ENCODE measurements around the gene DCHS1. TPM values are rescaled to one million over a fixed set of nuclear protein-coding genes. Genes with fewer than 3 reads are reported as not detected.
"Not testable (repeated sequence)": the region's sequence is repeated elsewhere in the genome, so short reads cannot be mapped to it uniquely, and the experiment has no call there.

The DCHS1 gene
- polyA plus RNA-seq, 2 of the 4 experiments (the other 2 are of a cell fraction), result 0.06 TPM

DNA sequence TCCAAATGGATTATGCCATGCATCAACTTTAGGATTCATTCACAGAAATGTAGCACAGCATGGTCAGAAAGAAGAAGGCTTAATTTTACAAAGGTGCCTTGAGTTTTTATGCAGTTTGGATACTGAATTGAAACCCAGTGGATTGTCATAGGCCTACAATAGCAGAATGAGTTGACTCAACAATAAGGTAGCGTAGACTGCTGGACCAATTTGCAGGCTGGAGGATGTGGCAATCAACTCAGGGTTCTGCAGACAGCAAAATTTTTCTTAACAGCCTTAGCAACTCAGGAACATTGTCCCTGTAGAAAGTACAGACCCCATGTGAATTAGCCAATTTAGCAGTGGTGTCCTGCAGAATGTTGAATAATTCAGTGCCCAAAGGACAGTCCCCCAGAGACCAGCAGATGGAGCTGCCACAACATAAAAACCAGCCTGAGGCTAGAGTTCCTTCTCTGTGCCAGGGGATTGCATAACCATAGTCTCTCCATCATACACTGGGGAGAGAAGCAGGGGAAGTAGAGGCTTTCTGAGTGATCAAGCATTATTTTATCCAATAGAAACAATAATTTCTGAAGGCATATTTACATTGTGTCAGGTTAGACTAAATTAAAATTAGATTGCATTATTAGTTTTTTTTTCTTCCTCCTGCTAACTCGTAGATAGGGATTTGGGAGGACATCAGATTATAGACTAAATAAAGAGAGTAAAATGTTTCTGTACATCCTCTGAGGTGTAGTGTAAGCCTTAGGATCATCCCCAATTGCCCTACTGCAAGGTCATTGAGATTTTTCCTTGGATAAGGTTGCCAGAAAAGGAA lies 47.8 kb upstream of the DCHS1 start (continued):
- TF ChIP-seq RCOR1 (IDR thresholded peaks at IDR 0.05; ENCODE audit: low read depth, low read length) (no peak), PHF8 (IDR thresholded peaks at IDR 0.05; ENCODE audit: borderline replicate concordance, low read depth) (no peak), SMC3 (IDR thresholded peaks at IDR 0.05) (peak; percentile 16; the same call in 1 of the 3 replicates), TP53 (CRISPR knock-in tag; IDR thresholded peaks at IDR 0.05) (no peak), NFE2L2 (conservative IDR thresholded peaks at IDR 0.05; ENCODE audit: low read length) (no peak), FOXS1 (CRISPR knock-in tag; IDR thresholded peaks at IDR 0.05) (no peak), ZFP36 (IDR thresholded peaks at IDR 0.05; ENCODE audit: borderline replicate concordance, partially characterized antibody) (no peak), CHD2 (IDR thresholded peaks at IDR 0.05; ENCODE audit: low read length, partially characterized antibody) (no peak), RFX5 (IDR thresholded peaks at IDR 0.05) (no peak), HEYL (CRISPR knock-in tag; IDR thresholded peaks at IDR 0.05) (no peak)
- TF ChIP-seq, protein P1, sequence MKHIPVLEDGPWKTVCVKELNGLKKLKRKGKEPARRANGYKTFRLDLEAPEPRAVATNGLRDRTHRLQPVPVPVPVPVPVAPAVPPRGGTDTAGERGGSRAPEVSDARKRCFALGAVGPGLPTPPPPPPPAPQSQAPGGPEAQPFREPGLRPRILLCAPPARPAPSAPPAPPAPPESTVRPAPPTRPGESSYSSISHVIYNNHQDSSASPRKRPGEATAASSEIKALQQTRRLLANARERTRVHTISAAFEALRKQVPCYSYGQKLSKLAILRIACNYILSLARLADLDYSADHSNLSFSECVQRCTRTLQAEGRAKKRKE (CRISPR knock-in tag; IDR thresholded peaks at IDR 0.05; ENCODE audit: low read depth), result no peak

GRCh38 chr11:6701955-6702354 lies 46.3 kb upstream of the DCHS1 start:
- ATAC-seq; H3K4me1 ChIP-seq; H3K4me2 ChIP-seq; DNase-seq (ENCODE audit: low read depth in 1 of 2, low spot score in 1 of 2); FAIRE-seq; H3K9me3 ChIP-seq; POLR2A ChIA-PET; H3K27ac ChIP-seq; H3K4me3 ChIP-seq: not testable (repeated sequence)
- CTCF ChIA-PET, result interaction anchor here (1.0 to 1.2 kb wide), 4 partner anchors 20 to 339 kb away, joined by 3 to 5 read pairs (median 4); no protein-coding TSS in a partner anchor
- WGBS (ENCODE audit: missing lambda C conversion rate), result 45% methylated on average over 3 of the region's 3 CpGs

DNA sequence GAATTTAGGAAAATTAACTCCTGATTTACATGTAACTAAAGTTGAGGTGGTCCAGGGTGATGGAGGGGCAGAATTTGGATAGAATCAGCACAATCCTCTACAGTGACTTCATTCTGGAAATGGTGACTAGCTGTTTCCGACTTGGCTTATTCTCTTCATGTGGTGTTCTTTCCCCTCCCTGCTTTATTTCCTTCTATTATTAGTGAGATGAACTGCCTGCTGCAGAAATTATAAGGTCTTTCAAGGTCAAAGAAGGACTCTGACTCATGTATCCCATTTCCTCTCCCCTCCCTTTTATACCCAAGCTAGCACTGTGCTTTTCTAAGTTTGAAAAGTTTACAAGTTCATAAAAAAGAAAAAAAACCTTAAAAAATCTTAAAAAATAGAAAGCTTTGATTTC lies 39.8 kb upstream of the DCHS1 start:
- ATAC-seq, result no peak
- Histone ChIP-seq H3K9me3 (no peaks in the 10 kb centered on the region), H3K27ac (no peak overlapping the region), H3K4me3 (no peak overlapping the region), H3K4me2 (no peak overlapping the region), H3K4me1 (no peaks in the 10 kb centered on the region)
- TF ChIP-seq EP300 (IDR thresholded peaks at IDR 0.05) (no peak), JUNB (IDR thresholded peaks at IDR 0.05) (no peak), BHLHE40 (IDR thresholded peaks at IDR 0.05; ENCODE audit: low read depth, low read length) (no peak), RAD21 (conservative IDR thresholded peaks at IDR 0.05 in 1 of 2, IDR thresholded peaks at IDR 0.05 in 1 of 2) (no peak), TP53 (CRISPR knock-in tag; IDR thresholded peaks at IDR 0.05) (no peak), E2F6 (IDR thresholded peaks at IDR 0.05; ENCODE audit: borderline replicate concordance, low read depth) (no peak), MYC (IDR thresholded peaks at IDR 0.05; ENCODE audit: borderline replicate concordance, low read length) (no peak), ESRRA (IDR thresholded peaks at IDR 0.05; ENCODE audit: borderline replicate concordance, low read length) (no peak), POLR2AphosphoS2 (conservative IDR thresholded peaks at IDR 0.05; ENCODE audit: low read length) (no peak), POLR2A (IDR thresholded peaks at IDR 0.05; ENCODE audit: low read length) (no peak), ZNF302 (CRISPR knock-in tag; IDR thresholded peaks at IDR 0.05) (no peak), HEYL (CRISPR knock-in tag; IDR thresholded peaks at IDR 0.05) (no peak), CHD2 (IDR thresholded peaks at IDR 0.05; ENCODE audit: low read length, partially characterized antibody) (no peak), EHF (CRISPR knock-in tag; IDR thresholded peaks at IDR 0.05) (no peak), CHD4 (IDR thresholded peaks at IDR 0.05; ENCODE audit: borderline replicate concordance) (no peak), ELK1 (IDR thresholded peaks at IDR 0.05; ENCODE audit: low read depth, low read length) (no peak), RCOR1 (IDR thresholded peaks at IDR 0.05; ENCODE audit: low read depth, low read length) (no peak)
- TF ChIP-seq, protein P2, sequence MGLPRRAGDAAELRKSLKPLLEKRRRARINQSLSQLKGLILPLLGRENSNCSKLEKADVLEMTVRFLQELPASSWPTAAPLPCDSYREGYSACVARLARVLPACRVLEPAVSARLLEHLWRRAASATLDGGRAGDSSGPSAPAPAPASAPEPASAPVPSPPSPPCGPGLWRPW (IDR thresholded peaks at IDR 0.05), result no peak
- CTCF ChIA-PET, result interaction anchor here (0.9 to 2.2 kb wide), 4 partner anchors 10 to 316 kb away, joined by 4 to 16 read pairs (median 8); partner anchors contain the start of gene MRPL17
- DNase-seq (ENCODE audit: low read depth in 1 of 2, low spot score in 1 of 2), result no peak
- 27% methylated on average over 1 of the region's 1 CpG for WGBS (ENCODE audit: missing lambda C conversion rate)
- POLR2A ChIA-PET, result interaction anchor here (1.6 kb wide), 1 partner anchor 12 kb away, joined by 5 read pairs; the partner anchor contains the start of gene MRPL17
- FAIRE-seq, result no peak

Measured in A549 (cell line).